Chondrocyte (in vitro differentiated cells): ENCODE data around the gene OTOP2. TPM values are rescaled to one million over a fixed set of nuclear protein-coding genes. Genes with fewer than 3 reads are reported as not detected.

Experiments
- DNase-seq: peaks from one replicate; pipeline ENCODE4 v3.0.0; 2021; ENCODE audit warnings: mixed read lengths, low spot score
- H3K27ac Mint-ChIP-seq: one replicate; pipeline ENCODE4 v1.8.0; 2021; ENCODE audit warnings: mild to moderate bottlenecking, moderate library complexity, mixed read lengths; ENCODE audit not compliant: unreplicated experiment
- H3K27me3 Mint-ChIP-seq: 2 replicates; pipeline ENCODE4 v1.8.0; 2021; ENCODE audit warnings: low read depth, mixed read lengths
- H3K36me3 Mint-ChIP-seq: 2 replicates; pipeline ENCODE4 v1.8.0; 2021; ENCODE audit warnings: low read depth, mixed read lengths
- H3K4me1 Mint-ChIP-seq: 2 replicates; pipeline ENCODE4 v1.8.0; 2021; ENCODE audit warnings: low read depth, mild to moderate bottlenecking, mixed read lengths
- H3K4me3 Mint-ChIP-seq: one replicate; pipeline ENCODE4 v1.8.0; 2021; ENCODE audit warnings: mild to moderate bottlenecking, moderate library complexity, mixed read lengths; ENCODE audit not compliant: unreplicated experiment
- H3K9me3 Mint-ChIP-seq: 2 replicates; pipeline ENCODE4 v1.8.0; 2021; ENCODE audit warnings: low read depth, mixed read lengths
- total RNA-seq: library from RNA; stranded (reverse); gene quantifications from 3 replicates; pipeline ENCODE4 v1.2.1, GENCODE V29; 2021
- TF ChIP-seq, protein P1 (sequence below): fragments of 200-600 bp; sonication (generic); IDR thresholded peaks from 2 replicates; pipeline ENCODE4 v1.5.0; 2021; ENCODE audit warnings: antibody characterized with exemption, mild to moderate bottlenecking, moderate library complexity

Gene OTOP2
- total RNA-seq, 1 donor from 2014 or later = not detected

DNA sequence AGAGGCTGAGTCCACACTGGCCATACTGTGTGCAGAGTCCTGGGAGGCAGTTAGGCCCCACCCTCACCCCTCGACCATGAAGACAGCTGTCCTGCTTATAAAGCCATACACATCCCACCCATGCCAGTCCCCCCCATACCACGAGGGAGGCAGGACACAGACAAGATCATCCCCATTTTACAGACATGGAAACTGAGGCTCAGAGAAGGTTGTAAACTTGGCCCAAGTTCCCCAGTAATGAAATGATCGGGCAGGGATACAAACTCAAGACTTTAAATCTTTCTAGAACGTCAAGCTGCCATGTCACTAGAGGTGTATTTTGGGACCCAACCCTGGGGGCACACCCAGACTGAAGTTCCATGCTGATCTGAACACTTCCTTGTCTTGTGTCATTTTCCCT, 32.0 kb downstream of the OTOP2 start:
- DNase-seq = no peak
- Mint-ChIP-seq H3K27ac (no peak overlapping the region), H3K27me3 (peaks cover 2% of the 10 kb centered on the region), H3K4me3 (no peak overlapping the region), H3K9me3 (no peaks in the 10 kb centered on the region), H3K36me3 (no peaks in the 10 kb centered on the region), H3K4me1 (no peaks in the 10 kb centered on the region)
- TF ChIP-seq, protein P1, sequence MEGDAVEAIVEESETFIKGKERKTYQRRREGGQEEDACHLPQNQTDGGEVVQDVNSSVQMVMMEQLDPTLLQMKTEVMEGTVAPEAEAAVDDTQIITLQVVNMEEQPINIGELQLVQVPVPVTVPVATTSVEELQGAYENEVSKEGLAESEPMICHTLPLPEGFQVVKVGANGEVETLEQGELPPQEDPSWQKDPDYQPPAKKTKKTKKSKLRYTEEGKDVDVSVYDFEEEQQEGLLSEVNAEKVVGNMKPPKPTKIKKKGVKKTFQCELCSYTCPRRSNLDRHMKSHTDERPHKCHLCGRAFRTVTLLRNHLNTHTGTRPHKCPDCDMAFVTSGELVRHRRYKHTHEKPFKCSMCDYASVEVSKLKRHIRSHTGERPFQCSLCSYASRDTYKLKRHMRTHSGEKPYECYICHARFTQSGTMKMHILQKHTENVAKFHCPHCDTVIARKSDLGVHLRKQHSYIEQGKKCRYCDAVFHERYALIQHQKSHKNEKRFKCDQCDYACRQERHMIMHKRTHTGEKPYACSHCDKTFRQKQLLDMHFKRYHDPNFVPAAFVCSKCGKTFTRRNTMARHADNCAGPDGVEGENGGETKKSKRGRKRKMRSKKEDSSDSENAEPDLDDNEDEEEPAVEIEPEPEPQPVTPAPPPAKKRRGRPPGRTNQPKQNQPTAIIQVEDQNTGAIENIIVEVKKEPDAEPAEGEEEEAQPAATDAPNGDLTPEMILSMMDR = no peak

DNA sequence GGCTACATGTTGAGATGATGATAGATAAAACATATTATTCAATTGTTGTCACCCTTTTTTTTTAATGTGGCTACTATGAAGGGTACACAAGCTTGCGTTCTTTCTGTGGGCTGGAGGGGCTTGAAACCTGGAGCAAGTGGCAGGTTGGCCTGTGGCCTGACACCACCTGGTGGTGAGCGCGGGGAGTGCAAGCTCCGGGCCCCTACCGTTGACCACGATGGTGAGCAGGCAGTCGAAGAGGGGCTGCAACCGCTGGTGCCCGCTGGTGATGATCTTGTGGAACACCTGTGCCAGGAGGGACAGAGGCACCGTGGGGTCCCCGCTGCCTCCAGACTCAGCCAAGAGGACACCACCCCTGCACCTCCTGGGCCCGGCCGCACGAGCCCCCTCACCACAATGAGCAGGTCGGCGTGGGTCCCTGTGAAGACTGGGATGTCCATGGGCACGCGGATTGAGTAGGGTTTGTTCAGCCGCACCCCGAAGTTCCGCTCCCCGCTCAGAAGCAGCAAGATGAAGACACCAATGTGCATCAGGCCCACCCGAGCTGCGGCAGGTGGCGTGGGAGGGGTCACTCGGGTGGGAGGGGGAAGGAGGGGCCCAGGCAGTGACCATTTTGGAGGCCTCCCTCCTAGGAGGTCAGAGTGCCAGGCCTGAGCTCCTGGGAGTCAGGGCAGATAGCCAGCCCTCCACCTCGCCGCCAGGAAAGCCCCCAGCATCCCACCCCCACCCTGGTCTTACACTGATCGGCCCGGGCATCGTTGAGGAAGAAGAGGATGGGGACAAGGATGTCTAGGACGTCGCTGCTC, 34.1 kb downstream of the OTOP2 start:
- Mint-ChIP-seq H3K27me3 (no peaks in the 10 kb centered on the region), H3K27ac (no peak overlapping the region), H3K9me3 (no peaks in the 10 kb centered on the region), H3K4me3 (no peak overlapping the region), H3K36me3 (no peaks in the 10 kb centered on the region), H3K4me1 (no peaks in the 10 kb centered on the region)
- TF ChIP-seq, protein P1 = peak; percentile 90
- DNase-seq = no peak

DNA sequence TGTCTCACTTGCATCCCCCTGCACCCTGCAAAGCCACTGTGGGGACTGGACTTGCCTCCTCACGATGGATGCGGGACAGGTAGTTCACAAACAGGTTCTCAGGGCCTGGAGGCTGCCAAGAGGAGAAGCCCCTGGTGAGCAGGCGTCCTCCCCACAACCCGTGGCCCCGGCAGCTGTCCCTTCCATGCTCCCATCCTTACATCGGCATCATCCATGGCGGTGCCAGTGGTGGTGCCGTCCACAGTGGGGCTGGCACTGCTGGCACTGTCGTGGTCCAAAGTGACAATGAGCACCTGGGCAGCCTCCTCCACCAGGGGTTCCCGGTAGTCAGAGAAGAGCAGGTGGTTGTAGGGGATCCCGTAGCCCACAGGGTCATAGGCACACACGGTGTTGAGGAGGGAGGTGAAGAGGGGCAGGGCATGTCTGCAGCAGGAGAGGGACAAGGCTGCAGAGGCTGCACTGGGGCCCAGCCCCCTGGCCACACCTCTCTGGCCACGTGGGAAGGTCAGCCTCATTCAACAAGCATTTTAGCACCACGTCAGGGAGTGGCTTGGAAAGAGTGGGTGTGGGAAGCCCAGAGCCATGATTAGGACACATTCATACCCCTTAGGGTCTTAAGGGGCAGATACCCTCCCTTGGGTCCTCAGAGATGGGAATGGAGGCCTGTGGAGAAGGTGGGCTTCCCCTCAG, 35.9 kb downstream of the OTOP2 start:
- no peak for DNase-seq
- Mint-ChIP-seq H3K27ac (no peak overlapping the region), H3K9me3 (no peaks in the 10 kb centered on the region), H3K4me3 (no peak overlapping the region), H3K36me3 (no peaks in the 10 kb centered on the region), H3K4me1 (no peaks in the 10 kb centered on the region), H3K27me3 (no peaks in the 10 kb centered on the region)
- TF ChIP-seq, protein P1 = no peak

DNA sequence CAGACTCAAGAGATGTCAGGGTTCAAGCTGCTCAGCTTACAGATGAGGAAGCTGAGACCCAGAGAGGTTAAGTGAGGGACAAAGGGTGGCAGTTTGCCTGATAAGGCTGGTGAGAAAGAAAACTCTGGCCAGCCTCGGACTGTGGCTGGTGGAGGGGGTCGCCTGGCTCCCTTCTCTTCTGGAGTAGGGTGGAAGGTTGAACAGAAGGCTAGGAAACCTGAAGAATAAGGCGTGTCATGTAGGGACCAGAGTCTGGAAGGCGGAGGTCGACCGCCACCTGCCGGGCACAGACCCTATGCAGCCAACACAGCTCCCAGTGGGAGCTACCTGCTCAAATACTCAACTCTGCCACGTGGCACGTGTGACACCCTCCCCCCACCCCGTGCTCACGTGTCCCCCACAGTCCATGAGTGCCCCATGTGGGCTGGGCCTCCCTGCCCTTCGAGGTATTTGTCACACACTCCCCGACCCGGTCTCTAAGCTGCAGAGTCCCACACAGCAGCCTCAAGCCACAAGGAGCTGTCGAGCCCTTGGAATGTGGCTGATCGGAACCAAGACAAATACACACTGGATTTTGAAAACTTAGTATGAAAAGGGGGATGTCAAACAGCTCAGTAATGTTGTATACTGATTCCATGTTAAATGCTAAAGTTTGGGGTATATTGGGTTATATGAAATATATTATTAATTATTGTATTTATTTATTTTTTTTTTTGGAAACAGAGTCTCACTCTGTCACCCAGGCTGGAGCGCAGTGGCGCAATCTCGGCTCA, 36.7 kb downstream of the OTOP2 start:
- DNase-seq = no peak
- H3K27me3 Mint-ChIP-seq = no peaks in the 10 kb centered on the region
- H3K9me3 Mint-ChIP-seq = no peaks in the 10 kb centered on the region
- no peaks in the 10 kb centered on the region for H3K36me3 Mint-ChIP-seq
- TF ChIP-seq, protein P1 = peak; percentile 72
- no peak overlapping the region for H3K27ac Mint-ChIP-seq
- no peak overlapping the region for H3K4me3 Mint-ChIP-seq
- no peaks in the 10 kb centered on the region for H3K4me1 Mint-ChIP-seq

DNA sequence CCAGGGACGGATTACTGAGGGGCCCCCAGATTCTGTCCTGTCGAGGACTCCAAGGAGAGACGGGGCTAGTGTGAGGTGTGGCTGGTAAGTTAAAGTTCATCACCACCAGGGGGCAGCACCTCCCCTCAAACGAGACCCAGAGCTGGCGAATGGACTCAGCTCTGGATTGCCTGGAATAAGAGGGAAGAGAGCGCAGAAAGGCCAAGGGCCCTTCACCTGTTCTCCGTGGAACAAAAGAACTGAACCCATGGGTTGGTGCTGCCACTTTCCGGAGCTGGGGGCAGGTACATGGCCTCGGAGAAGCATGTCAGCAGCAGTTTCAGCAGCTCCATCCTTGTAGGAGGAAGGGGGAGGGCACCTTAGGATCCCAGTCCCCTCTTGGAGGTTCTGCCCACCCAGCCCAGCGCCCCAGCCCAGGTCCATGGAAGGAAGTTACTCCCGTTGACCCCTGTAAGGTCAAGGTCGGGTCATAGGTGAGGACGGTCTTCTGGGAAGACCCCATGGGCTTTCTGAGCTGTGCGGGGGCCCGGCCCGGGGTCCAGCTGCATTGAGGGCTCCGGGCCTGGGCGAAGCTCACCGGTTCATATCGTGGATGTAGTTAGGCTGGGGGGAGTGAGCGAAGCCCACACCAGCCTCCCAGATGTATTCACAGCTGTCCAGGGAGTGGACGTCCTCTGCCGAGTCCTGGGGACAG, 37.7 kb downstream of the OTOP2 start:
- Mint-ChIP-seq H3K36me3 (no peaks in the 10 kb centered on the region), H3K27me3 (no peaks in the 10 kb centered on the region), H3K4me3 (no peak overlapping the region), H3K27ac (no peak overlapping the region), H3K9me3 (no peaks in the 10 kb centered on the region), H3K4me1 (no peaks in the 10 kb centered on the region)
- TF ChIP-seq, protein P1 = peak; percentile 87
- no peak for DNase-seq
